Measurements from ENCODE around the gene CRX.

CRX gene

GRCh38 chr19:47882890-47883289 is 61.2 kb downstream of the CRX start:
- no peak for DNase-seq (ENCODE audit: low spot score)
- no peak overlapping the region for H3K27ac ChIP-seq
- CTCF ChIA-PET, result interaction anchor here (0.6 kb wide), 1 partner anchor 18 kb away, joined by 3 read pairs; no protein-coding TSS in a partner anchor
- no peak for TF ChIP-seq CTCF (conservative IDR thresholded peaks at IDR 0.05; ENCODE audit: low read depth)
- POLR2A ChIA-PET (ENCODE audit: low non-redundant PET), result no interaction called here

GRCh38 chr19:47885067-47885463 is 63.3 kb downstream of the CRX start:
- TF ChIP-seq CTCF (conservative IDR thresholded peaks at IDR 0.05; ENCODE audit: low read depth), result no peak
- H3K27ac ChIP-seq, result no peak overlapping the region
- POLR2A ChIA-PET (ENCODE audit: low non-redundant PET), result no interaction called here
- CTCF ChIA-PET, result no interaction called here
- DNase-seq (ENCODE audit: low spot score), result no peak

GRCh38 chr19:47886010-47886559 is 64.3 kb downstream of the CRX start, which contains the start of gene SULT2A1:
TSS of gene SULT2A1 (minus strand) at chr19:47886315. CDS start at chr19:47886257, 58 bp downstream.
- H3K27ac ChIP-seq, result no peak within 1 kb of the TSS
- no peak for TF ChIP-seq CTCF (conservative IDR thresholded peaks at IDR 0.05; ENCODE audit: low read depth)
- DNase-seq (ENCODE audit: low spot score), result no peak
- CTCF ChIA-PET, result interaction anchor here (0.5 to 0.7 kb wide), 2 partner anchors 37 to 807 kb away, joined by 3 to 5 read pairs; no protein-coding TSS in a partner anchor
- POLR2A ChIA-PET (ENCODE audit: low non-redundant PET), result no interaction called here

GRCh38 chr19:47890865-47891621 is 69.3 kb downstream of the CRX start:
- CTCF ChIA-PET, result no interaction called here
- POLR2A ChIA-PET (ENCODE audit: low non-redundant PET), result no interaction called here
- TF ChIP-seq CTCF (conservative IDR thresholded peaks at IDR 0.05; ENCODE audit: low read depth), result no peak
- DNase-seq (ENCODE audit: low spot score), result no peak
- H3K27ac ChIP-seq, result no peak overlapping the region

GRCh38 chr19:47891622-47891922 is 69.8 kb downstream of the CRX start:
- ChIA-PET POLR2A (ENCODE audit: low non-redundant PET) (no interaction called here), CTCF (interaction anchor here (0.6 to 0.7 kb wide), 2 partner anchors 23 to 55 kb away, joined by 3 read pairs; no protein-coding TSS in a partner anchor)
- TF ChIP-seq CTCF (conservative IDR thresholded peaks at IDR 0.05; ENCODE audit: low read depth), result no peak
- no peak for DNase-seq (ENCODE audit: low spot score)
- H3K27ac ChIP-seq, result no peak overlapping the region

GRCh38 chr19:47891923-47892666 is 70.4 kb downstream of the CRX start:
- no peak for DNase-seq (ENCODE audit: low spot score)
- ChIA-PET POLR2A (ENCODE audit: low non-redundant PET) (no interaction called here), CTCF (interaction anchor here (0.6 to 0.7 kb wide), 2 partner anchors 24 to 56 kb away, joined by 3 read pairs; no protein-coding TSS in a partner anchor)
- H3K27ac ChIP-seq, result no peak overlapping the region
- TF ChIP-seq CTCF (conservative IDR thresholded peaks at IDR 0.05; ENCODE audit: low read depth), result no peak

Measured in RWPE1 (cell line).